Stimulated activated CD4-positive, alpha-beta T cell treated with anti-CD3 and anti-CD28 coated beads, Interleukin-15, amount 100 ng/mL, for 1 hour (primary cell): ENCODE measurements around the gene RAB3IL1.
"Not testable (repeated sequence)": the region's sequence is repeated elsewhere in the genome, so short reads cannot be mapped to it uniquely, and the experiment has no call there.

ENCODE experiments used
- DNase-seq, 2 donors: peaks; one replicate each; pipeline ENCODE4 v3.0.0-alpha.2; 2020; ENCODE audit warnings: low read depth in 1 of 2, low spot score in 1 of 2

RAB3IL1 gene

GRCh38 chr11:61887839-61888494 lies 29.4 kb downstream of the RAB3IL1 start:
- DNase-seq, result no peak

GRCh38 chr11:61886643-61887042 lies 30.7 kb downstream of the RAB3IL1 start:
- DNase-seq, result no peak

- no peak for DNase-seq
These were observed 31.4 kb downstream of the RAB3IL1 start for GRCh38 chr11:61885784-61886580.

DNA sequence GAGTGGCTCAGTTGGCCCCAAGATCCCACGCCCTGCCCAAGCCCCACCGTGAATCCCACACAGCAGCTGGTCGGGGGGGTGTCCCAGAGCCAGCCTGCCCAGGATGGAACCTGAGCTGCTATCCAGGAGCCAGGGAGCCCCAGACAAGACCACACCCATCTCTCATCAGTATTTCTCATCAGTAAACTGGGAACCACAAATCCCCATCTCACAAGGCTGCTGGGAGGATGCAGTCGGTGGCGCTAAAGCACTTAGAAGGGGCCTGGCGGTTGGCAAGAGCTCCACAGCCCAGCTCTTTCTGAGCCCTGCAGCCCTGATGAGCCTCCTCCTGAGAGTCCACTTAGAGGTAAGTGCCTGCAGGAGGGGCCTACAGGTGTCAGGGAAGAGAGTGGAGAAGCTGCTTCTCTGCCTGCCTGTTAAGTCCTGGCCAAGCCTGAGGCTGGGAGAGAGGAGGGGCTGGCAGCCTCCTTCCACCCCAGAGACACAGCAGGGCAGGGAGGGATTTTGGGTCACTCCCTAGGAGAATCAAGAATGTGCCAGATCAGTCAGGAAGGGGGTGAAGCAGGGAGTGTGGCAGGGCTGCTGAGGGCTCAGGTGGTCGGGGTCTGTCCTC lies 32.1 kb downstream of the RAB3IL1 start:
- no peak for DNase-seq

DNA sequence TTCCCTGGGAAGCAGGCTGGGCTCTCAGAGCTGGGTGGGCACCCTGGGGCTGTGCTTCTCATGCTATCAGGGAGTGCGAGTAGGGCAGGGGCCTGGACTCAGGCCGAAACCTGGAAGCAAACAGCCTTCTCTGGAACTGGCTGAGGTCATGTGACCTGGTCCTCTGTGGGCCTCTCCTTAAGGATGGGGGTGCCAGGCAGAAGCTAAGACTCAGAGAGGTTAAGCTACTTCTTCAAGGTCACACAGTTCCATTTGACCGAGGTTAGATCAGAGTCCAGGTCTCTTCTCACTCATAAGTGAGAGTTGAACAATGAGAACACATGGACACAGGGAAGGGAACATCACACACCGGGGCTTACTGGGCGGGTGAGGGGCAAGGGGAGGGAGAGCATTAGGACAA lies 33.4 kb downstream of the RAB3IL1 start:
- DNase-seq, result no peak

DNA sequence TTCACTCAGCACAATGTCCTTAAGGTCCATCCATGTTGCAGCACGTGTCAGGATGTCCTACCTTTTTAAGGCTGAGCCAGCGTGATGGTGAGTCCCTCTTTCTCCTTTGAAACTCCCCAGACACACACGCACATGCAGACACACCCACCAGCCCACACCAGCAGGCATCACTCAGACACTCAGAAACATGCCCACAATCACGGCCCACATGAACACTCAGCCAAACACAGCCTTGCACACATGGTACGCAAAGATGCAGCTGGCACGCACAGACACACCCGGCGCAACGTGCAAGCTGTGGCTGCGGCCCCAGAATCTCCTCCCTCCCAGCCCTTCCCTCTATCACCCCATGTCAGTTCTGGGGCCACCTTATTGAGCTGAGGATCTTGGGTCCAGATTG lies 34.0 kb downstream of the RAB3IL1 start:
- DNase-seq, result no peak

DNA sequence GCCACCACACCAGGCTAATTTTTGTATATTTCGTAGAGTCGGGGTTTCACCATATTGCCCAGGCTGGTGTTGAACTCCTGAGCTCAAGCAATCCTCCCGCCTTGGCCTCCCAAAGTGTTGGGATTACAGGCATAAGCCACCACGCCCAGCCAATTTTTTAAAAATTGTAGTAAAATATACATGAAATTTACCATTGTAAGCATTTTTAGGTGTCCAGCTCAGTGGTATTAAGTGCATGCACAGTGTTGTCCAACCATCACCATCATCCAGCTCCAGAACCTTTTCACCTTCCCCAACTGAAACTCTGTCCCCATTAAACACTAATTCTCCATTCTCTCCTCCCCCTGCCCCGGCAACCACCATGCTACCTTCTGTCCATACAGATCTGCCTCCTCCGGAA lies 34.5 kb downstream of the RAB3IL1 start:
- no peak for DNase-seq

DNA sequence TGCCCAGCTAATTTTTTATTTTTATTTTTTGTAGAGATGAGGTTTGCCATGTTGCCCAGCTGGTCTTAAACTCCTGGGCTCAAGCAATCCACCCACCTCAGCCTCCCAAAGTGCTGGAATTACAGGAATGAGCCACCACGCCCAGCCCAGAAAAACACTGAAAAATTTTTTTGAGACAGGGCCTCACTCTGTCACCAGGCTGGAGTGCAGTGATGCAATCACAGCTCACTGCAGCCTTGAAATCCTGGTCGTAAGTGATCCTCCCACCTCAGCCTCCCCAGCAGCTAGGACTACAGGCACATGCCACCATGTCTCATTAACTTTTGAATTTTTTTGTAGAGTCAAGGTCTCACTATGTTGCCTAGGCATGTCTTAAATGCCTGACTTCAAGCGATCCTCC lies 35.1 kb downstream of the RAB3IL1 start:
- DNase-seq, result not testable (repeated sequence)

GRCh38 chr11:61881397-61881796 lies 36.0 kb downstream of the RAB3IL1 start:
- no peak for DNase-seq

DNA sequence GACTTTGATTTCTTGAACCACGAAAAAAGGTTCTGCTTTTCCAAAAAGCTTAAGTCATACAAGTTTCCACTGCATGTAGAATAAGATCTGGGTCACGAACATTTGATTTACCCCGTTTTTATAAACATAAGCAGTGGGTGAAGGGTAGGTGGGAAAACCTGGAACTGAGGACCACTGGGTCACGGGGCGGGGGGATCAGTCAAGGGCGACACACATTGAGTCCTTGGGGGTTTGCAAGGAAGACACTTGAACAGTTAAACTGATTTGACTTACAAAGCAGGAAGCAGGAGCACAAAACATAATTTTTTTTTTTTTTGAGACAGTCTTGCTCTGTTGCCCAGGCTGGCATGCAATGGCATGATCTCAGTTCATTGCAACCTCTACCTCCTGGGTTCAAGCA lies 36.9 kb downstream of the RAB3IL1 start:
- DNase-seq, result no peak

GRCh38 chr11:61880031-61880430 lies 37.3 kb downstream of the RAB3IL1 start:
- no peak for DNase-seq

- no peak for DNase-seq
These were observed 38.2 kb downstream of the RAB3IL1 start for GRCh38 chr11:61879152-61879551.

- no peak for DNase-seq
These were observed 41.7 kb downstream of the RAB3IL1 start for GRCh38 chr11:61875698-61876097.

- no peak for DNase-seq
These were observed 42.5 kb downstream of the RAB3IL1 start for GRCh38 chr11:61874853-61875252.

DNA sequence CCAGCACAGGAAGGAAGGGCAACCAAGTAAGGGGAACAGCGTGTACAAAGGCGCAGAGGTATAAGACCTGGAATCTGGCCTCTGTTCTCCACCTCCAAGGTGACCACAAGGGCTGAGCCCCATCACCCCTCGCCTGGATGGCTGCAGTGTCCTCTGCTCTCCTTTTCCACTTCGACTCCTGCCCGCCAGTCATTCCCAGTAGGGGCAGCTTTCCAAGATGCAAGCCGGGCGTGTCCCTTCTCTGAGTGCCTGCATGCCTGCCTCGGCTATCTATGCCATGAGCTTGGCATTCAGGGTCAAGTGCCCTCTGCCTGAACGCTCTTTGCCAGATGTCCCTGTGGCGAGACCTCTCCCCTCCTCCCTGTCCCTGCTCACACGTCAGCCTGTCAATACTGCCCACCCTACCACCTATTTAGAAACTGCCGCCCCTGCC lies 43.0 kb downstream of the RAB3IL1 start:
- no peak for DNase-seq

DNA sequence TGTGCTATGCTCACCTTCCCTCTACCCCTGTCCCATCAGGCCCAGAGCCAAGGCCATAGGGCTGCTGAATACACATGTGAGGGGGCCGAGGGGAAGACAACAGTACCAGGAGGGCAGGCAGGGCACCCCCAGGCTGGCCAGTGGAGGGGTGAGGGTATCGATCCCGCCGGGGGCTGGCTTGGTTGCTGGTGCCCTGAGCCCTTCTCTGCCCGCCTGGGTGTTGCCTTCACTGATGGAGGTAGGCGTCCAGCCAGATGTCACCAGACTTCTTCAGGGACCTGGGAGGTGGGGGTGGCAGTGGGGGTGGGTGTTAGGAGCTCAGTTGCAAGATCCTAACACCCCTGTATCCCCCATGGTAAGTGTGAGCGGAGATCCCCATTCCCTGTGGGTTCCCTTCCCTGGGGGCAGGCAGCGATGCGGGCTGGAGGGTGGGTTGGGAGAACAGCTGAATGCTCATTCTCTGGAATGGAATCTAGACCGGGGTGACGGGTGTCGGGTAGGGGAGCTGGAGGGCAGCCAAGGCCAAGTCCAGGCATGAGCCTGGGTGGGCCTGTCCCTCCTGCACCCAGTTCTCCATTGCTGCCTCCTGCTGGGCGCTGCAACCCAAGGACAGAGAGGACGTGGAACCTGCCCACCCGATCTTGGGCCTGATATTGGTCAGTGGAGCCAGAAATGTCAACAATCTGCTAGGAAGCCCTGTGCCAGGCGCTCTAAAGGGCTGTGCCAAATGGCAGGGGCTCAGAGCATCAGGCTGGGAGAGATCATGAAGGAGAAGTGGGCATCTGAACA lies 43.6 kb downstream of the RAB3IL1 start:
- DNase-seq, result no peak

DNA sequence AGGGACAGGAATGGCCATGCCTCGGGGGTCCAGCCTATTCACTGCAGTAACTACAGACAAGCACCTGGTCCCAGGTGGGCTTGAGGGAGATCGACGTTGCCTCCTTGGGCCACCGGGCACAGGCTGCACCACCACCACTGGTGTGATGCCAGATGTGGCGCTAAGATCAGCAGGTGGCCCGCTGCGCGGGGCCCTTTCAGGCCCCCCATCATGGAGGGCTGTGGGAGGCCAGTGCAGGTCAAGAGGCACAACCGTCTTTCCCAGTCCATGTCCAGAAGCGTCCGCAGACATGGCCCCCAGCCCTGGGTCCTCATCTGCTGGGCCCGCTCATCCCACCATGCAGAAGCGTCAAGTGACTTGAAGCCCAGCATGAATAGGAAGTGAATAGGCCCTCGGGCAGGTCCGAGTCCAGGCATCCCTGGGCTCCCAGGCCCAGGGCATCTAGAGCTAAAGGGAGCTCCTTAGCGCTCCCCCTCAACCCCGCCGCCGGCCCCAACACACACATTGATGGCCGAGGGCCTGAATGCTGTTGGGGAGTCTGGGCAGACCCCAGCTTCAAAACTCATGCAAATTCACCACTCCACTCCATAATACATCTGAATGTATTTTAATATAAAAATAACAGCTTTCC lies 44.3 kb downstream of the RAB3IL1 start:
- DNase-seq, result no peak

DNA sequence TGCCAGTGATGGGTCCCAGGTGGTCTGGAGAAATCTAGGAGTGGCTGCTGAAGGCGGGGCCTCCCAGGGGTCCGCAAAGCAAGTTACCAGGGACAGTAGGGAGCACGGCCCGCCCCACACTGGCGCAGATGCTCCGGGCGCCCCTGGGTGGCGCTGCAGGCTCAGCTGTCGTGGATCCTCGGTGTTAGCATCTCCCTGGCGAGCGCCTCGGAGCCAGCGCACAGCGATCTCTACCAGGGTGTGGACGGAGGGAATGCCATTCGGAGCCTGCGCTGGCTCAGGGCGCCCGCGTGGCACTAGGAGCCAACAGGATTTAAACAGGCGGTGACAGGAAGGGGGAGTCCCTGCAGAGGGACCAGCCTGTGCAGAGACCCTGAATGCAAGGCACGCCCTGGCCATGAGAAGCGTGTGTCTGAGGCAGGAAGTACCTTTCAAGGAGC lies 46.2 kb downstream of the RAB3IL1 start:
- DNase-seq, result peak; percentile 31 to 47

- no peak for DNase-seq
These were observed 46.8 kb downstream of the RAB3IL1 start for GRCh38 chr11:61870541-61871031.

- no peak for DNase-seq
These were observed 47.5 kb downstream of the RAB3IL1 start for GRCh38 chr11:61869708-61870451.
